HuH-7 (cell line): ENCODE data around the gene SQOR.

ENCODE experiments used
- DNase-seq: peaks from one replicate; pipeline ENCODE4 v3.0.0; 2011; ENCODE audit warnings: low spot score

SQOR gene

DNA sequence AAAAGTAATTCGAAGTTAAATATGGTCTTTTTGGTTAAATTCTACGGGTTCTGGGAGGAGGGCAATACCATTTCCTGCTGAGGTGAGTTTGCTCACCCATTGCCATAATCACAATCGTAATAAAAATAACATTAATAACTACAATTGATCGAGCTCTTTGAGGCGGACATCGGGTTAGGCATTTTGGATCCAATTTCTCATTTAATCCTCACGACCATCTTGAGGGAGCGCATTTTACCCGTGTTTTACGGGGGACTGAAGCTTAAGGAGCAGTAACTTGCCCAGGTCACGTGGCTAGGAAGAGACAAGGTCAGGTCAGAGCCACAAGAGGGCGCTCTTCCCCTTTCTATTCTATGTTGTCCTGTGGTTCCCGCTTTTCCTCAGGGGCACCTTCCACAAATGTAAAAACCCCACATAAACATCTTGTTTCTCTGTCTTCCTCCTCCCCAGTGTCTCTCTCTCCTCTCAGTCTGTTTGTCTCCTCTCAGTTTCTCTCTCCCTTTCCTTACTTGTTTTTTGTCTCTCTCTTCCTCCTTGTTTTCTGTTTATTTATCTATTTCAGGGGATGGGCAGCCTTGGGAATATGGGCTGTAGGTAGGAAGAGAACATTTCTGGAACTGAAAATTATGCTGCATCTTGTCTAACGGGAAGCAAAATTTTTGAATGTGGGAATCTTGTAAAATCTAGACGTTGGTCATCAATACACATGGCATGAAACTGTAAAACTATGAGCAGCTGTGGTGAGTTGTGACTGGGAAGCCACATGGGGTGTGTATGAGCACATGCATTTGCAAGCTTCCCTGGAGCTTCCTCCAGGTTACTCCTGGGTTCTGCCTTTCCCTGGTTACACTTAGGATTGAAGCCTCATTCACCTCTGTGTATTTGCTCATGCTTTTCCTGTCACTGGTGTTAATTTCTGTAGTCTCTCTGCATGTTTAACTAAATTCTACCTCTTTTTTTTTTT is 71.0 kb downstream of the SQOR start:
- peak; percentile 60 for DNase-seq

DNA sequence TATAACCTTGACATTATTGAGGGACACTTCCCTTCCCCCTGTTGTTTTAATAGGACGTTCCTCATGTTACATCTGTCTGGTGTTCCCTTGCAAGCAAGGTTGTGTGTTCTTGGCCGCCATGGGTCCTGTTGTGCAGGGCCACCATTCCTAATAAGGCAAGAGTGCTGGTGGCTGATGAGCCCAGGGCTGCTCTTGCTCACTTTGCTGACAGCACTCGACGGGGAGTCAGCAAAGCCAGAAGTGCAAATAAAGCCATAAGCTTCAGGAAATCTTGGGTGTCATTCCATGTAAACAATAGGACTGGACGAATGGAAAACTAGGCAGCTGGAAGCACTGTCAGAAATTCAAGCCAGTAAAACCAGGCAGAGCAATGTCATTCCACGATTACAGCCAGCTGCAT is 75.8 kb downstream of the SQOR start:
- no peak for DNase-seq

DNA sequence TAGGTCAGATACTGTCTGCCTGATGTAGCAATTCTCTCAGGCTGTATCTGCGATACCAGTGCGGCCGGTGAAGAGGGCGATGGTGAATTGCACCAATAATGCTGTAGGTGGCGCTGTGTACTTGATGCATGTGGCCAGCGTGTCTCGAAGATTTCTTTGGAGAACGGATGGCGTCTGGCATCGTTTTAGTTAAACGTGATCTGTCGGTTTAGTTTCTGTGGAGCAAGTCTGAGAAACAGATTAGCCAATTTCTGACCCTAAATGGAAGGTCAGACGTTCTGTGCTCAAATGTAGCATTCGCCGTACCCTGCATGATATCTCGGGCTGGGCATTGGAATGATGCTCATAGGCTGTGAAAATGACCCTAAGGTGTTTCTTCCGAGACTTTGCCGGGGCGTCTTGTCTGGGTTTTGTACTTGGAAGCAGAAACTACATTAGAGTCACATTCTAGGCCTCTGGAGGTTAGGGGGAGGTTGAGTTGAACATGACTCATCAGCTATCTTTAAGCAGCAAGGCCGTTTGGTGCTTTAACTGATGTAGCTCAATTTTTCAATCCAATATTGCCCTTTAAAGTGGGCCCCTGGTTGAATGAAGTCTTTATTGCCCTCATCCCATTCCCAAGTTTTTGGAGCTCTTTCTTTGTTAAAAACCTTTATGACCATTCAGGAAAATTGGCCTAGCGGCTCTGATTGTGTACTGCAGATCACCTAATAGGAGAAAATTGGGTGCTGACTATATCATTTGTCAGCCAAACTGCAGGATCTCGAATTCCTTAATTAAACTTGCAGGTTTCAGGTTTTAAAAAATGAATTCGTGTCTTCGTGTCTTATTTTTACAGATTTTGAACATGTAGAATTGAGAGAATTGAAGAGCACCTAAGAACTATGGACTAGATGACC is 80.0 kb downstream of the SQOR start:
- DNase-seq, result peak; percentile 17

GRCh38 chr15:45715528-45715927 is 80.7 kb downstream of the SQOR start:
- no peak for DNase-seq

GRCh38 chr15:45719490-45719889 is 84.7 kb downstream of the SQOR start:
- no peak for DNase-seq

GRCh38 chr15:45720183-45720582 is 85.4 kb downstream of the SQOR start:
- no peak for DNase-seq

GRCh38 chr15:45728641-45729040 is 93.8 kb downstream of the SQOR start:
- DNase-seq, result no peak

GRCh38 chr15:45729141-45729540 is 94.3 kb downstream of the SQOR start:
- no peak for DNase-seq

DNA sequence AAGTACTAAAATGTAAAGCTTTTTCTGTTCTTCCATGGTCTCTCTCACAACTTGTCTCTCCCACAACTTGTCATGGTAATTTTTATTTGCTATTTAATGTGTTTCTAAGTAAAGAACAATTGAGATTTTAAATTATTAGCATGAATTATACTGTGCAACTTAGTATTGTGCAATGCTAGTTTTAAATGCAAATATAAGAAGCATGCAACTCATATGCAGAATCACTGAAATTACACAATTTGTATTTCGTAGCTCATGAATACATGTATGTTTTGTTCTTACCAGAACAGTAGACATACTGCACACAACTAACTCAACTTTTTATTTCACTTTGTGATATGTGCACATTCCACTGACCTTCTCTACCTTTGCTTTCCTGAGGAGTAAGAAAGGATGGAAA is 96.5 kb downstream of the SQOR start:
- DNase-seq, result no peak

DNA sequence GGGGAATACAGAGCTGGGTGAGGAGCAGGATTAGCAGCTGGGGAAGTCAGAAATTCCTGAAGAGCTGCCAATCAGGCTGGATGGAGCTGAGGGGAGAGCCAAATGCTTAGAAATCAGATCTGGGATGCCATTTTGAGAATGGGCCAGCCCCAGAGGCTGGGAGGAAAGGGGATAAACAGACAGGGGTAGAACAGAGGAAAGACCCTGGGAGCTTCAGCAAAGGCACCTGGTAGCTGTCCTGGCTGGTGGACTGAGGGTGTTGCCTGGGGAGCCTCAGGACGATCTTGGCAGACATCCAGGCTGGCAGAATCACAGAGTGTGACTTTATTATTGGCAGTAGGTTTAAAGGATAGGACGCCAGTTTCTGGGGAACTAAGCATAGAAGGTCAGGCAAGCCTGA is 97.8 kb downstream of the SQOR start:
- DNase-seq, result no peak

DNA sequence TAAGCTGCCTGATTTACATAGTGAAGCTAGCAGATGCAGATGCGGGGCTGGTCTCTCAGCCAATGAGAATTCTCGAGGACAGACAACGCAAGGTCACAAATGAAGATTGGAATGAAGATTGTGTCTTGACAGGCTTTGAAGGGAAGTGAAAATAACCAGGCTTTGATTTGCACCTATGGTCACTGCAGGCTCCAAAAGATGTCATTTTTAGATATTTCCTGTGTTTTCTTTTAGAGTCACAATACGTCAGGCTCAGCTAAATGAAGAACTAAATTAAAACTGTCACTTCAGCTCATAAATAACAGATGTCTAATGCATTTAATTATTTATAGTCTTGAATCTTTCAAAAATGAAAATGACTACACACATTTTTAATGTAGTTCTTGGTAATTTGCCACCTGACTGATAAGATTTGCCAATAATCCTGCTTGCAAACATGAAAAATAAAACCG is 99.5 kb downstream of the SQOR start:
- no peak for DNase-seq
